Activated naive CD8-positive, alpha-beta T cell treated with anti-CD3 and anti-CD28 coated beads, Interleukin-2, amount 50 U/mL, for 24 hours (primary cell): ENCODE measurements around the gene SMIM20.
"Not testable (repeated sequence)": the region's sequence is repeated elsewhere in the genome, so short reads cannot be mapped to it uniquely, and the experiment has no call there.

Source experiments
- ATAC-seq: fragments of 150-1000 bp; cut with Tn5 transposase; one replicate; pipeline ENCODE4 v1.10.0; 2021
- DNase-seq: peaks from one replicate; pipeline ENCODE4 v3.0.0; 2021
- H3K27ac Mint-ChIP-seq: one replicate; pipeline ENCODE4 v1.8.0; 2021; ENCODE audit warnings: mild to moderate bottlenecking, mixed read lengths
- H3K27me3 Mint-ChIP-seq: one replicate; pipeline ENCODE4 v1.8.0; 2021; ENCODE audit warnings: mixed read lengths
- H3K36me3 Mint-ChIP-seq: one replicate; pipeline ENCODE4 v1.8.0; 2021; ENCODE audit warnings: low read depth, mixed read lengths
- H3K4me1 Mint-ChIP-seq: one replicate; pipeline ENCODE4 v1.8.0; 2021; ENCODE audit warnings: mixed read lengths
- H3K4me3 Mint-ChIP-seq: one replicate; pipeline ENCODE4 v1.8.0; 2021; ENCODE audit warnings: mild to moderate bottlenecking, moderate library complexity, mixed read lengths
- H3K9me3 Mint-ChIP-seq: one replicate; pipeline ENCODE4 v1.8.0; 2021; ENCODE audit warnings: mixed read lengths

The SMIM20 gene

GRCh38 chr4:25906113-25906512 is 7.9 kb upstream of the SMIM20 start:
- H3K4me1 Mint-ChIP-seq, H3K36me3 Mint-ChIP-seq, H3K27me3 Mint-ChIP-seq, ATAC-seq, H3K4me3 Mint-ChIP-seq, DNase-seq, H3K9me3 Mint-ChIP-seq, H3K27ac Mint-ChIP-seq: not testable (repeated sequence)

DNA sequence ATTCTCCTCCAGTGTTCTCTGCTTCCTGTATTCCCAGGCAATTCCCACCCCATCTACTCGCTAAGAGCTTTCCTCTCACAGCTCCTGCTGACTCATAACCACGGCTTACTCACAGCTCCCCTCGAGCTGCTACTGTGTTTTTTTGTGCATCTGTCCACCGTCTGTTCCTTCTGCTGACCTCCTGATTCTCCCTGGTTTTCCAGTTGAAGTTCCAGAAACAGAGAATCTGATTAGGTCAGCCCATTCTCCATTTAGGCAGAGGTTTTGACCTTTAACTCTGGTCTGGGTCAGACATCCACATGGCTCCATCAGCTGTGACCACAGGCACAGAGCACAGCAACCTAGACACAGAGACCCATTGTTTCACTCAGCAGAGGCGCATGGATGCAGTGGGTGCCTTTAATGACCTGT is 5.5 kb upstream of the SMIM20 start:
- Mint-ChIP-seq H3K36me3 (no peaks in the 10 kb centered on the region), H3K4me1 (peaks cover 13% of the 10 kb centered on the region), H3K27ac (no peak overlapping the region), H3K4me3 (no peak overlapping the region), H3K27me3 (no peaks in the 10 kb centered on the region), H3K9me3 (no peaks in the 10 kb centered on the region)
- no peak for ATAC-seq
- no peak for DNase-seq

GRCh38 chr4:25911356-25911755 is 2.7 kb upstream of the SMIM20 start:
- Mint-ChIP-seq H3K36me3 (peaks cover 2% of the 10 kb centered on the region), H3K4me1 (peaks cover 21% of the 10 kb centered on the region), H3K9me3 (no peaks in the 10 kb centered on the region), H3K27me3 (no peaks in the 10 kb centered on the region), H3K27ac (no peak overlapping the region), H3K4me3 (no peak overlapping the region)
- ATAC-seq, result no peak
- DNase-seq, result no peak

GRCh38 chr4:25913056-25913850 is 767 bp upstream of the SMIM20 start:
- H3K4me1 Mint-ChIP-seq, result peaks cover 21% of the 10 kb centered on the region
- peaks cover 2% of the 10 kb centered on the region for H3K36me3 Mint-ChIP-seq
- H3K4me3 Mint-ChIP-seq, result peak overlapping the region; percentile 94
- peak overlapping the region; percentile 98 for H3K27ac Mint-ChIP-seq
- ATAC-seq, result no peak
- peak; percentile 30 for DNase-seq
- H3K9me3 Mint-ChIP-seq, result no peaks in the 10 kb centered on the region
- no peaks in the 10 kb centered on the region for H3K27me3 Mint-ChIP-seq

DNA sequence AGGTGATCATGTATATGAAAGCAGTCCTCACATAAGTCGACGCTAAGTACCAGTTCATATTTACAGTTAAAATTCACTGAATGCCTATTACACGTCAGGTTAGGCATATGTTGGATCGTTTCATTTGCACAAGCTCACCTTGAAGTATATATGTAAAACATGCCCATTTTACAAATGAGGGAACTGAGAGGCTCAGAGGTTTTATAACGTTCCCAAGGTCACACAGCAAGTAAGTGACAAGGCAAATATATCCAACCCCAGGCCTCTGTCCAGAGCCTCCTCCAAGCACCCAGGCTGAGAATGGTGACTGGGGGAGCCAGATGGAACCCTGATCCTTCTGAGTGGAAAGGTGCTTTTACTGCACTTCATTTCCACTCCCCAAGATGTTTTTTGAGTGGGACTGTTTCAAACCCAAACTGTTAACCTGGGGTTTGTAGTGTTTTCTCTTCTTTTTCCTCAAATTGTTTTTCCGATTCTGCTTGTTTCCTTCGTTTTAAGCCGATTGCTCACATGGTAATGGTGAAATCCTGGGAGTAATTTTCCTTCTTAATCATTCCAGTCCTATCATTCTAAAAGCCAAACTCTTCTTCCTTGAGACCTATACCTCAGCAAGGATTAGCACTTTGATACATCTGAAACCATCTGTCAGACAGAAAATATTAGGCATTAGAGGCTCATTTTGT is 791 bp downstream of the SMIM20 start:
- ATAC-seq (no peak), DNase-seq (no peak)
- no peaks in the 10 kb centered on the region for H3K27me3 Mint-ChIP-seq
- peak overlapping the region; percentile 98 for H3K27ac Mint-ChIP-seq
- peaks cover 2% of the 10 kb centered on the region for H3K36me3 Mint-ChIP-seq
- peaks cover 21% of the 10 kb centered on the region for H3K4me1 Mint-ChIP-seq
- H3K9me3 Mint-ChIP-seq, result no peaks in the 10 kb centered on the region
- H3K4me3 Mint-ChIP-seq, result peak overlapping the region; percentile 94

GRCh38 chr4:25915353-25915705 is 1.3 kb downstream of the SMIM20 start:
- DNase-seq (no peak), ATAC-seq (no peak)
- no peaks in the 10 kb centered on the region for H3K9me3 Mint-ChIP-seq
- no peaks in the 10 kb centered on the region for H3K27me3 Mint-ChIP-seq
- peak overlapping the region; percentile 98 for H3K27ac Mint-ChIP-seq
- peaks cover 2% of the 10 kb centered on the region for H3K36me3 Mint-ChIP-seq
- peaks cover 21% of the 10 kb centered on the region for H3K4me1 Mint-ChIP-seq
- peak overlapping the region; percentile 94 for H3K4me3 Mint-ChIP-seq

- H3K4me3 Mint-ChIP-seq, result no peak overlapping the region
- H3K27ac Mint-ChIP-seq, result no peak overlapping the region
- peaks cover 21% of the 10 kb centered on the region for H3K4me1 Mint-ChIP-seq
Observed at GRCh38 chr4:25916870-25917269, 2.9 kb downstream of the SMIM20 start.

DNA sequence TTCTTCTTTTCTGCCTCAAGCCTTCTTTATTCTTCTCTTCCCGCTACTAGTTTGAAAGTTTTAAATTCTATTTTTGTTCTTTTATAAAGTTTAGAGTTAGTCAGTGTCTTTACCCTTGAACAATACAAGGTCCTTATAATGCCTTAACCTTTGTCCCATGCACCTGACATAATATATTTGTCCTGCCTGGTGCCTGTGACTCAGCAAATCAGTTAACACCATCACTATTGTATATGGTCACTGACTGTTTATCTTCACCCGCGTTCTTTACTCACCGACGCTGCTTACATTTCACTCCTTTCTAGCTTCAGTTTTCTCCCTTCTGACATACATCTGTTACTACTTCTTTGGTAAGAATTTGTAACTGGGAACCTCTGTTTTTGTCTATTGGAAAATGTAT is 5.7 kb downstream of the SMIM20 start:
- H3K4me1 Mint-ChIP-seq, result peaks cover 9% of the 10 kb centered on the region
- ATAC-seq (no peak), DNase-seq (no peak)
- no peaks in the 10 kb centered on the region for H3K27me3 Mint-ChIP-seq
- no peaks in the 10 kb centered on the region for H3K9me3 Mint-ChIP-seq
- no peaks in the 10 kb centered on the region for H3K36me3 Mint-ChIP-seq
- no peak overlapping the region for H3K4me3 Mint-ChIP-seq
- H3K27ac Mint-ChIP-seq, result no peak overlapping the region

More at GRCh38 chr4:25916870-25917269, 2.9 kb downstream of the SMIM20 start:
- ATAC-seq (no peak), DNase-seq (no peak)
- Mint-ChIP-seq H3K36me3 (peaks cover 2% of the 10 kb centered on the region), H3K9me3 (no peaks in the 10 kb centered on the region), H3K27me3 (no peaks in the 10 kb centered on the region)

DNA sequence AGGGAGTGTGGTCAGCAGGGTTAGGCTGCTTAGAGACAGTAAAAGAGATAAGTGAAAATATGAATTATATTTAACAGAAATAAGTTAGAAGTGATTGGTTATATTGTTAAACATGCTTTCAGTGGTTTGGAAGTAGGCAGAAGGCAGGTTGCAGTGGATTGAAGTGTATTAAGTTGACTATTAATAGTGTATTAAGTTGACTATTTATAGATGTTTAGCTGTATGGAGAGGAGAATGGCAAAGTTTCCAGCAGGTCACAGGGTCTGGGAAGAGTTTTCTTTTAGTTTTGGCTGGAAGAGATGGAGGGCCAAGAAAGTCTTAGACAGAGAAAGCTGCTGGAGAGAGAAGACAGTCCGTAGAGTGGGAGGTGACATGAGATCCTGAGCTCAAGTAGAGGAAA is 7.9 kb downstream of the SMIM20 start:
- Mint-ChIP-seq H3K27ac (no peak overlapping the region), H3K4me3 (no peak overlapping the region), H3K27me3 (no peaks in the 10 kb centered on the region), H3K36me3 (no peaks in the 10 kb centered on the region), H3K4me1 (peaks cover 8% of the 10 kb centered on the region), H3K9me3 (no peaks in the 10 kb centered on the region)
- ATAC-seq (no peak), DNase-seq (no peak)

GRCh38 chr4:25922812-25923369 is 8.9 kb downstream of the SMIM20 start:
- ATAC-seq, result no peak

DNA sequence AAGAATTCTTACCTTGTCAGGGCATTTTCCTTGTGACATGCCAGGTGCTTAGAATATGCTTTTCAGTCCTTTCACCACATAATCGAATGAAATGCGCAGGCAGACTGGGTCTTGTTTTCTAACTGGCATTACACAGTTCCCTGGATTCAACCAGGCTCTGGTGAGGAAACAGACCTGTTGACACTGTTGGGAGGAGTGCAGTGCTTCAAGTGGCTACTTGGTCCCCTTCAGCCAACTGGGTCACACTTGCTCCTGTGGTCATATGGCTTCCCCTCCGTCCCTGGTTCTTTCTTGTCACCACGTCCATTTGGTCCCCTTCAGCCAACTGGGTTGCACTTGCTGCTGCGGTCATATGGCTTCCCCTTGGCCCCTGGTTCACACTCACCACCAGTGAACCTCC is 9.7 kb downstream of the SMIM20 start:
- ATAC-seq (no peak), DNase-seq (no peak)
- no peak overlapping the region for H3K27ac Mint-ChIP-seq
- peaks cover 8% of the 10 kb centered on the region for H3K4me1 Mint-ChIP-seq
- no peak overlapping the region for H3K4me3 Mint-ChIP-seq
- no peaks in the 10 kb centered on the region for H3K9me3 Mint-ChIP-seq
- no peaks in the 10 kb centered on the region for H3K36me3 Mint-ChIP-seq
- H3K27me3 Mint-ChIP-seq, result no peaks in the 10 kb centered on the region

More at GRCh38 chr4:25922812-25923369, 8.9 kb downstream of the SMIM20 start:
- no peak overlapping the region for H3K4me3 Mint-ChIP-seq
- H3K27me3 Mint-ChIP-seq, result no peaks in the 10 kb centered on the region
- H3K27ac Mint-ChIP-seq, result no peak overlapping the region
- H3K4me1 Mint-ChIP-seq, result peaks cover 8% of the 10 kb centered on the region
- no peak for DNase-seq
- H3K36me3 Mint-ChIP-seq, result no peaks in the 10 kb centered on the region
- no peaks in the 10 kb centered on the region for H3K9me3 Mint-ChIP-seq

- H3K9me3 Mint-ChIP-seq, result no peaks in the 10 kb centered on the region
- DNase-seq (peak; percentile 42), ATAC-seq (no peak)
- H3K4me1 Mint-ChIP-seq, result peaks cover 11% of the 10 kb centered on the region
- no peak overlapping the region for H3K27ac Mint-ChIP-seq
- H3K4me3 Mint-ChIP-seq, result no peak overlapping the region
- H3K36me3 Mint-ChIP-seq, result peaks cover 11% of the 10 kb centered on the region
- no peaks in the 10 kb centered on the region for H3K27me3 Mint-ChIP-seq
Observed at GRCh38 chr4:25925486-25926201, 11.6 kb downstream of the SMIM20 start.

- H3K36me3 Mint-ChIP-seq, result peaks cover 11% of the 10 kb centered on the region
- ATAC-seq (no peak), DNase-seq (no peak)
- H3K4me1 Mint-ChIP-seq, result peaks cover 11% of the 10 kb centered on the region
- no peaks in the 10 kb centered on the region for H3K9me3 Mint-ChIP-seq
- no peak overlapping the region for H3K4me3 Mint-ChIP-seq
- H3K27ac Mint-ChIP-seq, result no peak overlapping the region
- no peaks in the 10 kb centered on the region for H3K27me3 Mint-ChIP-seq
Observed at GRCh38 chr4:25926462-25926861, 12.4 kb downstream of the SMIM20 start.

GRCh38 chr4:25927361-25928195 is 13.6 kb downstream of the SMIM20 start:
- DNase-seq, result no peak
- no peaks in the 10 kb centered on the region for H3K27me3 Mint-ChIP-seq

More at GRCh38 chr4:25927361-25928195, 13.6 kb downstream of the SMIM20 start:
- Mint-ChIP-seq H3K9me3 (no peaks in the 10 kb centered on the region), H3K4me1 (peaks cover 11% of the 10 kb centered on the region), H3K27ac (no peak overlapping the region), H3K36me3 (peaks cover 11% of the 10 kb centered on the region), H3K4me3 (no peak overlapping the region)
- no peak for ATAC-seq
